ENCODE data around the gene MFSD12.

DNA sequence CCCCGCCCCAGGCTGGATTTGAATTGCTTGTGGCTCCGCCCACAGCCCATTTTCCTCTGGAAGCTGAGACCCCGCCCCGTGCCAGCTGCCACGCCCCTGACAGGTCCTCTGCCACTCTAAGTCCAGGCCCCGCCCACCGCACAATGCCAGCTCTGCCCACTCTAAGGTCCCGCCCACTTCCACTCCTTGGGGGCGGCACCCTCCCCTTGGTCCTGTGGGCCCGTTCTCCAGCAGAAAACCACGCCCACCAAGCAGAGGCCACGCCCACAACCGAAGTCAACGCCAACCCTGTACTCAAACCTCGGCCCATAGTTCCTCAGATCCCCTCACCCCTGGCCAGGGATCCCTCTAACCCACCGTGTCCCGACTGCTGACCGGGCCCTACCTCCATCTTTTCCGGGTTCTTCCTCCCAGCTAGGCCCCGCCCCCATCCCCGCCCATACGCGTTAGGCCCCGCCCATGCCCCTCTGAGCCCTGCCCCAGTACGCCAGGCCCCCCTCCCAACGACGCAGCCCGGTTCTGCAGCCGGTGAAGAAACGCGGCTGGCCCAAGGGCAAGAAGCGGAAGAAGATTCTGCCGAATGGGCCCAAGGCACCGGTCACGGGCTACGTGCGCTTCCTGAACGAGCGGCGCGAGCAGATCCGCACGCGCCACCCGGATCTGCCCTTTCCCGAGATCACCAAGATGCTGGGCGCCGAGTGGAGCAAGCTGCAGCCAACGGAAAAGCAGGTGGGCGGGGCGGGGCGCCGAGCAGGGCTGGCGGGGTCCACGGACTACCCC lies 16.7 kb upstream of the MFSD12 start:
- TF ChIP-seq CTCF (IDR thresholded peaks at IDR 0.05; ENCODE audit: low read depth, low read length, poor library complexity, severe bottlenecking) (no peak), EZH2phosphoT487 (IDR thresholded peaks at IDR 0.05; ENCODE audit: borderline replicate concordance, low read length) (no peak)
